Stimulated activated CD4-positive, alpha-beta T cell treated with anti-CD3 and anti-CD28 coated beads, TNF-alpha, amount 100 ng/mL, for 24 hours (primary cell): ENCODE measurements around the gene JCAD.

Experiments
- DNase-seq, 3 experiments: peaks; one replicate each; pipeline ENCODE4 v3.0.0-alpha.2; 2020; ENCODE audit warnings: low read depth in 3 of 3

The JCAD gene

DNA sequence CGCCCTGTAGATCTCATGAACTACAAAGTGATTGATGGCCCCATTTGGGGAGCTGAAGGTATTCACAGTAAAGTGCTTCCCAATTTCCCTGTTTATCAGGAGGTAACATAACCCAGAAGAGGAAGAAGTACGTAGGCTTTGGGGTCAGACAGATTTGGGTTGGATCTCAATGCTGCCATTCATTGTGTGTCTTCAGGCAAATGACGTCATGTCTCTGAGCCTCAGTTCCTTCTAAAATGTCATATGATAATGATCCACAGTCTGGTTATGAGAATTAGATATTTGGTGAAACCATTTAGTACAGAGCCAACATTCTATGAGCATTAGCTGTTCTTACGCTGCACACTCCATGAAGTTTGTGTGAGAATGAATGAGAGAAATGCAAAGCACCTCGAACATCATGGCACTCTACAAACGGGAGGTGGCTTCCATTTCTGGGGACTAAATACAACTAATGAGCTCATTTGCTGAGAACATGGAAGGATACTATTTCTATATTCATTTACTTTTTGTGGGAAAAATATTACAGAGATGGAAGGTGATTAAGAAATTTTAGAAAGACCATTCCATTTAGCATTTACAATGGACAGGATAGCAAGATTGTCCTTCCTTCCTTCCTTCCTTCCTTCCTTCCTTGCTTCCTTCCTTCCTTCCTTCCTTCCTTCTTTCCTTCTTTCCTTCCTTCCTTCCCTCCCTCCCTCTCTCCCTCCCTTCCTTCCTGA, 13.8 kb upstream of the JCAD start:
- DNase-seq: no peak

- DNase-seq: no peak
These were observed 12.7 kb upstream of the JCAD start for GRCh38 chr10:30072068-30072467.

- no peak for DNase-seq
These were observed 10.8 kb upstream of the JCAD start for GRCh38 chr10:30070001-30070685.

DNA sequence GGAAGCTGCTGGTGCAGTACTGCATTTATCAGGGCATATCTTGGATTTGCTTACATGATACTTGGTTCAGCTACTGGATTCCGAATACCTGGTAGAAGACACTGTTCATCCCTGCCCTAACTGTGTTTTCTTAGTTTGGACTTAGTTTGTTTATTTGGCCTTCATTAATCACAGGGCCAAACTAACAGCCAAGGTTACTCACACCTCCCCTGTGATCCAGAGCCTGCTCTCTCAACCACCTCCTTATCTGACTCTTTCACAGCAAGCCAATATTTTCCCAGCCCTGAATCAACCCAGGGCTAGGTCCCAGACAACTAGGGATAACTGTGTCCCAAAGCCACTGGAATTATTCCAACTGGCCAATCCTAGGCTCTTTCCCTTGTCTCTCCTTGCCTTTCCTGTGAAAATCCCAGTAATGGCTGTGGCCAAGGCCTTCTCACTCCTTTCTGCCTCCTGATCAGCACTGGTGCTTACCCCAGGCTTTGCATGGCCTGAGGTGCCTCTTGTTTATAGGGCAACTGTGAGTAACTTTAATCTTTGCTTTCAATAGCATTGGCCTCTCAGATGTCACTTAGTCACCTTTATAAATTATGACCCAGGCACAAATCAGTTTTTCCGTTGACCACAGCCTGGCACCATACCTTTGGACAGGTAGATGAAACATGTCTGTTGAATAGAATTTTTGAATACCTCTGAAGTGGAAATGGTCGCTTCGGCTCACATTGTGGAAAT, 9.3 kb upstream of the JCAD start:
- DNase-seq: no peak

DNA sequence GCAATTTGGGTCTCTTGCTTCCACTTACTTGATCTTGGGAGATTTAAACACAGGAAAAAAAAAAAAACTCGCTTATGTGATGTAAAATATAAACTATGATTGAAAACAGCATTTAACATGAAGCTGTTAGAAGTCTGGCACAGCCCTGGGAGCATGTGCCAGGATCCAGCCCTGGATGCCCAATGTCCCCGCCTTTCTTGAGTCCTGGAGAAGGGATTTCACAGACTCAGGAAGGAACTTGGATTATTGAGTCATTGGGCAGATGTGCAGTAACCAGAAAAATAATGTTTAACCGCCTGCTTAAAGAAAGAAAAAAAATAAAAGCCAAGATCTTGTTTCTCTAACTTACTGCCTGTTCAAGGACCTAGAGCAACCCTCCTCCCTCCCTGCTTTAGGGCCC, 3.7 kb upstream of the JCAD start:
- DNase-seq: no peak

GRCh38 chr10:30062582-30062981, 3.2 kb upstream of the JCAD start:
- no peak for DNase-seq

DNA sequence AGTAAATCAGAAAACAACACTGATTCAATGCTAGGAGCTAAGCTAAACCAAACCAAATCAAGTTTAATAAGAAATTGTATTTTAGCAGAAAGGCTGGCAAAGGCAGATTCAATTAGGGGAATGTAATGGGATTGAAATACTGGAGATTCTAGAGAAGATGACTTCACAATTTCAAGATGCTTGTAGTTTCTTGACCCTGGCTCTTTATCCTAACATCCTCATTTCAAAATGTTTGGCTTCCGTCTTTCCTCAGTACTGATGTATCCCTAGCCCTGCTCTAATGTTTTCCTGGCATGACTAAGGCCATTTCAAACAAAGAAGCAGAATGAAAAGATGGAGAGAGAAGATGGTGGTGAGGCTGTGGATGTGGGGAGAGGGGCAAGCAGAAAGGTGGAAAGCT, 2.7 kb upstream of the JCAD start:
- no peak for DNase-seq

GRCh38 chr10:30058570-30059132, 735 bp downstream of the JCAD start:
- no peak for DNase-seq

- DNase-seq: no peak
These were observed 1.4 kb downstream of the JCAD start for GRCh38 chr10:30057894-30058556.

- no peak for DNase-seq
These were observed 2.0 kb downstream of the JCAD start for GRCh38 chr10:30057421-30057841.

DNA sequence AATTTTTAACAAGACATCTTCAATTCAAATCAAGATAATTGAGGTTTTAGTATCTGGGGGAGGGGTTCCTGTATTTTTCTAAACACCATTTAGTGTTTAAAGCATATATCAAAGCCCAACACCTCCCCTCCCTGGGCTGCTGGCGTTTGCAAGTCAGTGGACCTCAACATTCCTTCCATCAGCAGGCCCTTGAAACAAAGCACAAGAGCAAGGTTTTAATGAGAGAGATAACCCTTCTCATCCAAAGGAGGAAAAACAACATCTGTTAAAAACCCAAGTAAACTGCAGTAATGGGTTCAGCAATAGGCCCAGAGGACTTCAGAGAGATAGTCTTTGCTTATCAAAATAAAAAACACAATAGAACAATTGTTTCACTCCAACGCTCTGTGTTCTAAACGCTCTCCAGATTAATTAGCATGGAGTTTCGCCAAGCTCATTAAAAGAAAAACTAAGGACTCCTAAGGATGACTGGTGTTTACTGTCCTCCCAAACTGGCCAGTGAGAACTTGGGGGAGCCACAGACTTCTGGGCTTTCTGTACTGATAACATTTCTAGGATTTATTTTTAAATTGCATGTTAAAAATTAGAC, 2.5 kb downstream of the JCAD start:
- DNase-seq: no peak

GRCh38 chr10:30056281-30056680, 3.1 kb downstream of the JCAD start:
- no peak for DNase-seq

DNA sequence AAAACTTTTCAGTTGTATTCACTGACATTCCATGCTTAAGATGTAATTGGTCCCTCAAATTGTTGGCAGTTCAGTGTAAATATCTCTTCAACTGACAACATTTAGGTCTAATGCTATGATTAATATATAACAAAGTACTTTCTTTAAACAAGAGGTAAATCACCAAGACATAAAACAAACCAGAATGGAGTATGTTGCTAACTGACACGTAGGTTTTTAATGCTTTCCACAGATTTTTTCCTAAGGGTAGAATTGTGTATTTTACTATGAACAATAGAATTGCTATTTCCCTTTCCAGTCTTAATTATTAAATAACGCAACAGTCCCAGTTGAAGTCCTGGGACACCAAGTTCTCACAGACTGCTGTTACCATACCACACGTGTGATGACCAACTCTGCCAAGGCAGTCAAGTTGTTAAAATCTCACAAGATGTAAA, 4.1 kb downstream of the JCAD start:
- no peak for DNase-seq

DNA sequence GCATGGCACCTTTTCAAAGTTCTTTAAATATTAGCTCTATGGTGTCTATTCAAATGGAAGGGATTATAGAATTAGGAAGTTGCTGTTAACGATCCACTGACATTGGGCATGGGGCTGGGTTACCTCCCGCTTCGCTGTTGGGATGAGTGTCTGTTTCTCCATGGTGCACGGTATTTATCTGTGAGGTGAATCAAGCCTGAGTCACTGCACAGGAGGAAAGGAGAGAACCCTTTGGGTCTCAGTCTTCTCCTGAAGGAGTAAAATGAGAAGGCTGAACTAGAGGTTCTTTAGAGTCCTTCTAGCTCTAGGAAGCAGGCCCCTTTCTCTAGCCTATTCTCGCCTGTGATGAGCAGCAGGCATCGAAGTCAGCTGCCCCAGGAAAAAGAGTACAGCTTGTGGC, 7.3 kb downstream of the JCAD start:
- no peak for DNase-seq

DNA sequence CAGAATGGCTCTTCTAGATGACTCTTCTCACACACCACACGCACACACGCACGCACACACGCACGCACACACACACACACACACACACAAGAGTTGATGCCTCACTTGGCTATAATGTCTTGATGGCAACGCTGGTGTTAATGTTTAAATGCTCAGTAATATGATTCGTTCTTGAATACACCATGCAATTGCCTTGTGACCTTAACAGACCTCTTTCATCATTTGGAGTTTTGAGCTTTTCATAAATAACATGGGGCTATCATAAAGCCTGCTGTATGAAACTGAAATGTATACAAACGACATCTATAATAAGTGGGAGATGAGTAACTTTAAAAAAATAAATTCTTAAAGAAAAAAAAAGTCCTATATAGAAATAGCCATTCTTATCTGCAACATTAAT, 8.2 kb downstream of the JCAD start:
- DNase-seq: no peak

GRCh38 chr10:30050411-30050810, 9.0 kb downstream of the JCAD start:
- no peak for DNase-seq

GRCh38 chr10:30048768-30049517, 10.4 kb downstream of the JCAD start:
- no peak for DNase-seq

DNA sequence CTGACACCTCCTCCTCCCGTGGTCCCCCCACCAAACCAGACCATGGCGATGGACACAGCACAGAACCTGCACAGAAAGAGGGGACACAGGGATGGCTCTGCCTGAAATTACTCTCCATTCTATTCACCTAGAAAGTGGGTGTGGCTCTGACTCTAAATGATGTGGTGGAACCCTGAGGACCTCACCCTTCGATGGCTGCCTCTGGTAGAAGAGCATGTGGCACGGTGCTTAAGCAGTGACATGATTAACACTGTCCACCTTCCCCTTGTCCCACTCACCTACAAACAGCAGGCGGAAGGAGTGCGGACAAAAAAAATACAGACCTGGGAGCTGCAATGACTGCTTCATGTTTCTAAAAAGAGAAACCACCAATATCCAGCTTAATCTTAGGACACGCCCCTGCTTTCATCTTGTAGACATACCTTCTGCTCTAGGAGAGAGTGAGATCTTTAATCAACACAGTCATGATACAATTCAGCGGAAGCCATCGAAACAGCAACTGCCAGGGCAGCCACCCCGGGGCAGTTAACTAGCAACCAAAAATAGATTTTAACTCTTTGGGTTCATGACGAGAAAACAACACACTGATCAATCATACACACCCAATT, 11.4 kb downstream of the JCAD start:
- DNase-seq: no peak

GRCh38 chr10:30047430-30047829, 12.0 kb downstream of the JCAD start:
- no peak for DNase-seq

DNA sequence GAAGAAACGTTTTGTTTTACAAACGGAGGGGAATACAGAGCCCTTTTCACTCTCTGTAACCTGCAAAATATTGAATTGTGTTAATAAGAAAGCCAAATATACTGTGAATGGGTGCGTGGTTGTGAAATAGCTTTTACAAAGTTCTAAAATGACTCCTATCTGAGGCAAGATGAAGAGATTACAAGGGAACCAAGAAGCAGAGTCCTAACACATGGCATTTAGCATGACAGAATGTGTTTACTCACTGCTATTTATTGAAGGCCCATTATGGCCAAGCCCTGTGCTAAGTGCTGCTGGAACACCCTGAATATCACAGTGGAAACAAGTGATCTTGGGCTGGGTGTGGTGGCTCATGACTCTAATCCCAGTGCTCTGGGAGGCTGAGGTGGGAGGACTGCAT, 12.9 kb downstream of the JCAD start:
- no peak for DNase-seq
